HEK293 (cell line): ENCODE measurements around the gene TASP1.

Source experiments
- CTCF ChIP-seq: fragments of 450-650 bp; formaldehyde crosslinking; IDR thresholded peaks from 2 replicates; pipeline ENCODE4 v1.5.1; 2016; ENCODE audit warnings: missing biosample characterization, missing genetic modification characterization
- GLI2 ChIP-seq: fragments of 450-650 bp; formaldehyde crosslinking; IDR thresholded peaks from 2 replicates; pipeline ENCODE4; 2017; ENCODE audit warnings: missing biosample characterization, missing genetic modification characterization, low read depth, borderline replicate concordance
- GLI4 ChIP-seq: fragments of 450-650 bp; formaldehyde crosslinking; IDR thresholded peaks from 2 replicates; pipeline ENCODE4 v1.5.1; 2016; ENCODE audit warnings: missing biosample characterization, missing genetic modification characterization
- TSHZ1 ChIP-seq: fragments of 450-650 bp; formaldehyde crosslinking; IDR thresholded peaks from 2 replicates; pipeline ENCODE4 v1.5.1; 2016; ENCODE audit warnings: missing biosample characterization, missing genetic modification characterization, borderline replicate concordance
- ZBTB44 ChIP-seq: fragments of 450-650 bp; IDR thresholded peaks from 2 replicates; pipeline ENCODE4 v1.5.1; 2018; ENCODE audit warnings: missing biosample characterization, mild to moderate bottlenecking, missing genetic modification characterization
- ZNF114 ChIP-seq: fragments of 450-650 bp; formaldehyde crosslinking; IDR thresholded peaks from 2 replicates; pipeline ENCODE4 v1.5.0; 2017; ENCODE audit warnings: missing biosample characterization, missing genetic modification characterization
- ZNF335 ChIP-seq: fragments of 450-650 bp; formaldehyde crosslinking; conservative IDR thresholded peaks from 2 replicates; pipeline ENCODE4 v1.5.1; 2016; ENCODE audit warnings: missing biosample characterization, missing genetic modification characterization
- ZNF423 ChIP-seq: fragments of 450-650 bp; formaldehyde crosslinking; IDR thresholded peaks from 2 replicates; pipeline ENCODE4 v1.5.1; 2016; ENCODE audit warnings: missing biosample characterization, missing genetic modification characterization
- TF ChIP-seq, protein P1 (sequence below): fragments of 450-650 bp; formaldehyde crosslinking; IDR thresholded peaks from 2 replicates; pipeline ENCODE4 v1.5.1; 2016; ENCODE audit warnings: missing biosample characterization, missing genetic modification characterization

GRCh38 chr20:13487202-13487601 is 151.5 kb downstream of the TASP1 start:
- no peak for TF ChIP-seq GLI2 (tag by site-specific recombination)
- no peak for TF ChIP-seq ZNF114 (tag by site-specific recombination)
- TF ChIP-seq GLI4 (tag by site-specific recombination) = no peak
- TF ChIP-seq ZNF423 = no peak
- TF ChIP-seq CTCF = no peak
- TF ChIP-seq, protein P1, sequence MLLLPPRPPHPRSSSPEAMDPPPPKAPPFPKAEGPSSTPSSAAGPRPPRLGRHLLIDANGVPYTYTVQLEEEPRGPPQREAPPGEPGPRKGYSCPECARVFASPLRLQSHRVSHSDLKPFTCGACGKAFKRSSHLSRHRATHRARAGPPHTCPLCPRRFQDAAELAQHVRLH = no peak
- no peak for TF ChIP-seq ZNF335 (tag by site-specific recombination)
- no peak for TF ChIP-seq TSHZ1 (tag by site-specific recombination)
- no peak for TF ChIP-seq ZBTB44
